GM06990 (cell line): Measurements from ENCODE around the gene TMEM254.
"Not testable (repeated sequence)": the region's sequence is repeated elsewhere in the genome, so short reads cannot be mapped to it uniquely, and the experiment has no call there.

Source experiments
- DNase-seq: peaks from one replicate; pipeline ENCODE4 v3.0.0-alpha.2; 2011; ENCODE audit not compliant: insufficient read length; ENCODE audit errors: extremely low read depth
- H3K27me3 ChIP-seq: replicated peaks from 2 replicates; pipeline ENCODE4 v1.6.0; 2011; ENCODE audit warnings: low read length; ENCODE audit not compliant: control insufficient read depth, insufficient read depth
- H3K36me3 ChIP-seq: 2 replicates; pipeline ENCODE4 v1.5.1; 2011; ENCODE audit warnings: low read length; ENCODE audit not compliant: control insufficient read depth, insufficient read depth
- H3K4me3 ChIP-seq: replicated peaks from 2 replicates; pipeline ENCODE4 v1.5.1; 2011; ENCODE audit warnings: low read depth, mild to moderate bottlenecking, control low read depth, low read length
- TF ChIP-seq, protein P1 (sequence below): IDR thresholded peaks from 2 replicates; pipeline ENCODE4 v1.5.1; 2011; ENCODE audit warnings: low read length, control low read depth, mild to moderate bottlenecking, inconsistent platforms; ENCODE audit not compliant: insufficient read depth, poor library complexity, severe bottlenecking

The TMEM254 gene

DNA sequence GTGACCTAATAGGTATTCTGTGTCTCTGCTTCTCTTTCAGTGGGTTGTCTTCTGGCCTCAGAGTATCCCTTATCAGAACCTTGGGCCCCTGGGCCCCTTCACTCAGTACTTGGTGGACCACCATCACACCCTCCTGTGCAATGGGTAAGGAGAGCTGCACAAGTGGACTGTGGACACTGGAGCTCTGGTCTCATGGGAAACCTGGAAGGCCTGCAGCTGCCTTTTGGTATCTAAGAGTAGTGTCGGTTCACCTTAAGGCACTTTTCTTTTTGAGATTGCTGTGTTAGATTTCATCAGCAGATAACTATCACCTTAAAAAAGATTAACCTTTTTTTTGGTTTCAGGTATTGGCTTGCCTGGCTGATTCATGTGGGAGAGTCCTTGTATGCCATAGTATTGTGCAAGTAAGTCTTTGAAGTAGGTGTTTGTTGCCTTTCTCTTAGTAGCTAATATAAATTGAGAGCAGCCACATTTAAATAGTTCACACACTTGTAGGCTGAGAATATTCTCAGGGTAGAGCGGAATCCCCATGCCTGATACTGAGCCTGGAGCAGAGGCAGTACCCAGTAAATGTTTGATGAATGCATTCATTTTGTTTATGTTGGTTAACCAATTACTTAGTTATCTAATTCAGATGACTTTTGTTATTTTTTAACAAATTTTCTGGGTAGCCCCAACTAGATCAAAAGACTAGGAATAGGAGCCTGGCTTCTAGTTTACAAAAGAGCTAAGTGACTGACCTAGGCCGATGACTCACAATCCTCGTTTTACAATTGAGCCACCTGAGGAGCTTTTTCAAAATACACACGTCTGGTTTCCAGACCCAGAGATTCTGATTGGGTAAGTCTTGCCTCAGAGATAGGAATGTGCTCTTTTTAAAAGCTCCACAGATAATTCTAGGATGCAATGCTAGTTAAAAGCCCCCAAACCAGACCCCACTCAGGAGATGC is 3.6 kb downstream of the TMEM254 start:
- TF ChIP-seq, protein P1, sequence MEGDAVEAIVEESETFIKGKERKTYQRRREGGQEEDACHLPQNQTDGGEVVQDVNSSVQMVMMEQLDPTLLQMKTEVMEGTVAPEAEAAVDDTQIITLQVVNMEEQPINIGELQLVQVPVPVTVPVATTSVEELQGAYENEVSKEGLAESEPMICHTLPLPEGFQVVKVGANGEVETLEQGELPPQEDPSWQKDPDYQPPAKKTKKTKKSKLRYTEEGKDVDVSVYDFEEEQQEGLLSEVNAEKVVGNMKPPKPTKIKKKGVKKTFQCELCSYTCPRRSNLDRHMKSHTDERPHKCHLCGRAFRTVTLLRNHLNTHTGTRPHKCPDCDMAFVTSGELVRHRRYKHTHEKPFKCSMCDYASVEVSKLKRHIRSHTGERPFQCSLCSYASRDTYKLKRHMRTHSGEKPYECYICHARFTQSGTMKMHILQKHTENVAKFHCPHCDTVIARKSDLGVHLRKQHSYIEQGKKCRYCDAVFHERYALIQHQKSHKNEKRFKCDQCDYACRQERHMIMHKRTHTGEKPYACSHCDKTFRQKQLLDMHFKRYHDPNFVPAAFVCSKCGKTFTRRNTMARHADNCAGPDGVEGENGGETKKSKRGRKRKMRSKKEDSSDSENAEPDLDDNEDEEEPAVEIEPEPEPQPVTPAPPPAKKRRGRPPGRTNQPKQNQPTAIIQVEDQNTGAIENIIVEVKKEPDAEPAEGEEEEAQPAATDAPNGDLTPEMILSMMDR, result no peak
- Histone ChIP-seq H3K4me3 (no peak overlapping the region), H3K36me3 (no peaks in the 10 kb centered on the region), H3K27me3 (no peaks in the 10 kb centered on the region)
- DNase-seq, result no peak

DNA sequence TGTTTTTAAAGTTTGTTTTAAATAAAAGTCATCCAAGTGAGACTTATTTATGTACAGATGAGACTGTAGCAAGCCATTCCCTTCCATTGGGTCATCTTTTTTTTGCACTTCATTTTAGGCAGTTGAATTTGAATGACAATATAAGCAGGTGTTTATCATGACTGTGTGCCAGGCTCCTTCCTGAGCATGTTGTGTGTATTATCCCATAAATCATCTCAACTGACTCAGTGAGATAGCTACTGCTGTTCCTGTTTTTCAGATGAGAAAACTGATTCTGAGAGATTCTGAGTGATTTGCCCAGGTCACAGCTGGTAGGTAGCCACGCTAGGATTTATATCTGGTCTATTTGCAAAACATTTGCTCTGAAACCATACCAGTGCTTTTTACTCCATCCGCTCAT is 11.7 kb downstream of the TMEM254 start:
- DNase-seq, result no peak

DNA sequence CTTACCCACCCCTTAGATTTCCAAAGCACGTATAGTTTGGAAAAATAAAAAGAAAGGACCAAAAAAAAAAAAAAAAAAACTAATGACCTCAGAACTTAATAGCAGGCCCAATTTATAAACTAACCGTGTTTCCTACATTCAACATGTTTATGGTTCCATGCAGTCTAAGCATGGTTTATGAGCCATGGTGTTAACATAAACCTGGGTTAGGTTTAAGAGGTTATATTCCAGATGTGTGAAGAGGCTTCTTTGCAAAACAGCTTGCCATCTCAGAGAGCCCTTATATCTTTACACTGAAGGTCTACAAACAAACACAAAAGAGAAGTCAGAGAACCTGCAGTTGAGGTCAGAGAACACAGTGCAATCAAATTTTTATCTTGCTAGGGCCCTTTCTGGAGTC is 15.8 kb downstream of the TMEM254 start:
- DNase-seq, result no peak
- Histone ChIP-seq H3K27me3 (no peaks in the 10 kb centered on the region), H3K4me3 (no peak overlapping the region), H3K36me3 (no peaks in the 10 kb centered on the region)
- TF ChIP-seq, protein P1, result no peak

More for the DNA sequence above, 11.7 kb downstream of the TMEM254 start:
- no peak overlapping the region for H3K4me3 ChIP-seq
- no peaks in the 10 kb centered on the region for H3K36me3 ChIP-seq
- TF ChIP-seq, protein P1, result no peak
- no peaks in the 10 kb centered on the region for H3K27me3 ChIP-seq

DNA sequence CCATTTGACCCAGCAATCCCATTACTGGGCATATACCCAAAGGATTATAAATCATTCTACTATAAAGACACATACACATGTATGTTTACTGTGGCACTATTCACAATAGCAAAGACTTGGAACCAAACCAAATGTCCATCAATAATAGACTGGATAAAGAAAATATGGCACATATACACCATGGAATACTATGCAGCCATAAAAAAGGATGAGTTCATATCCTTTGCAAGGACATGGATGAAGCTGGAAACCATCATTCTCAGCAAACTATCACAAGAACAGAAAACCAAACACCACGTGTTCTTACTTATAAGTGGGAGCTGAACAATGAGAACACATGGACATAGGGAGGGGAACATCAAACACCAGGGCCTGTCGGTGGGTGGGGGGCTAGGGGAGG is 19.8 kb downstream of the TMEM254 start:
- H3K27me3 ChIP-seq, DNase-seq, H3K4me3 ChIP-seq, H3K36me3 ChIP-seq: not testable (repeated sequence)

DNA sequence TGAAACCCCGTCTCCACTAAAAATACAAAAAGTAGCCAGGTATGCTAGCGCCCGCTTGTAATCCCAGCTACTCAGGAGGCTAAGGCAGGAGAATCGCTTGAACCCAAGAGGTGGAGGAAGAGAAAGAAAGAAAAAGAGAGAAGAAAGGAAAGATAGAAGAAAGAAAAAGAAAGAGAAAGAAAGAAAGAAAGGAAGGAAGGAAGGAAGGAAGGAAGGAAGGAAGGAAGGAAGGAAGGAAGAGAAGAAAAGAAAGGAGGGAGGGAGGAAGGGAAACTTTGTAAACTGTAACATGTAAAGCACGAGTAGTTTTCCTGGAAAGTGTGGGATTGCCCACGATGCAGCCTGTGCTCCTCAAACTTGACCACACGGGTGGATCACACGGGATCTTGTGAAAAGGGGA is 20.8 kb downstream of the TMEM254 start:
- not testable (repeated sequence) for DNase-seq, H3K27me3 ChIP-seq, H3K36me3 ChIP-seq, H3K4me3 ChIP-seq

DNA sequence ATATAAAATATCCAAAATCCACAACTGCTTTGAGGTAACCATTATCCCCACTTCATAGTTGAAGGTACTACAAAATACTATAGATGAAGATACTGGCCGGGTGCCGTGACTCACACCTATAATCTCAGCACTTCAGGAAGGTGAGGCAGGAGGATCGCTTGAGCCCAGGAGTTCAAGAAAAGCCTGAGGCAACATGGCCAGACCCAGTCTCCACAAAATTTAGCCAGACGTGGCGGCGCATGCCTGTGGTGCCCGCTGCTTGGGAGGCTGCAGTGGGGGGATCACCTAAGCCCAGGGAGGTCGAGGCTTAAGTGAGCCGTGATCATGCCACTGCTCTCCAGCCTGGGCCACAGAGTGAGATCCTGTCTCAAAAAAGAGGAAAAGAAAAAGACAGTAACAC is 21.7 kb downstream of the TMEM254 start:
- H3K36me3 ChIP-seq, result no peaks in the 10 kb centered on the region
- no peak overlapping the region for H3K4me3 ChIP-seq
- TF ChIP-seq, protein P1, result no peak
- H3K27me3 ChIP-seq, result no peaks in the 10 kb centered on the region
- DNase-seq, result no peak
